Smooth muscle cell (in vitro differentiated cells): ENCODE measurements around the gene TCAIM. TPM values are rescaled to one million over a fixed set of nuclear protein-coding genes. Genes with fewer than 3 reads are reported as not detected.

Source experiments
- DNase-seq: peaks from one replicate; lab custom pipeline; 2025; ENCODE audit not compliant: unreplicated experiment; lab: John Stamatoyannopoulos, UW
- H2AFZ ChIP-seq: fragments of 200-600 bp; sonication (generic); 2 replicates; pipeline ENCODE4 v1.6.0; 2016; ENCODE audit warnings: antibody characterized with exemption, low read depth, mild to moderate bottlenecking
- H3F3A ChIP-seq: fragments of 200-600 bp; sonication (generic); 2 replicates; pipeline ENCODE4 v1.6.0; 2017; ENCODE audit warnings: antibody characterized with exemption, low read depth
- H3K27ac ChIP-seq: fragments of 200-600 bp; sonication (generic); 2 replicates; pipeline ENCODE4 v1.5.1; 2016; ENCODE audit warnings: low read depth, mild to moderate bottlenecking
- H3K27me3 ChIP-seq: fragments of 200-600 bp; sonication (generic); 2 replicates; pipeline ENCODE4 v1.6.1; 2016; ENCODE audit warnings: low read depth, mild to moderate bottlenecking
- H3K36me3 ChIP-seq: fragments of 200-600 bp; sonication (generic); 2 replicates; pipeline ENCODE4 v1.5.1; 2016; ENCODE audit warnings: low read depth
- H3K4me1 ChIP-seq: fragments of 200-600 bp; sonication (generic); 2 replicates; pipeline ENCODE4 v1.5.1; 2016; ENCODE audit warnings: low read depth
- H3K4me2 ChIP-seq: fragments of 200-600 bp; sonication (generic); 2 replicates; pipeline ENCODE4 v1.6.0; 2016; ENCODE audit warnings: mild to moderate bottlenecking
- H3K4me3 ChIP-seq: fragments of 200-600 bp; sonication (generic); 2 replicates; pipeline ENCODE4 v1.5.1; 2016; ENCODE audit warnings: mild to moderate bottlenecking
- H3K79me2 ChIP-seq: fragments of 200-600 bp; sonication (generic); 2 replicates; pipeline ENCODE4 v1.6.0; 2016; ENCODE audit warnings: low read depth, mild to moderate bottlenecking
- H3K9ac ChIP-seq: fragments of 200-600 bp; sonication (generic); 2 replicates; pipeline ENCODE4 v1.6.0; 2016; ENCODE audit warnings: low read depth
- H3K9me3 ChIP-seq: fragments of 200-600 bp; sonication (generic); replicated peaks from 2 replicates; pipeline ENCODE4 v1.5.1; 2016; ENCODE audit warnings: low read depth
- H4K20me1 ChIP-seq: fragments of 200-600 bp; sonication (generic); 2 replicates; pipeline ENCODE4 v1.6.0; 2016; ENCODE audit warnings: low read depth
- WGBS: methylation state at CpG from one replicate; pipeline ENCODE4 v1.1.7; 2016; ENCODE audit warnings: low lambda C conversion rate; 5-methylcytosine and 5-hydroxymethylcytosine counted together
- polyA plus RNA-seq: library from polyadenylated mRNA; unstranded; fragments of >200 nt; fragmentation: Nextera tagmentation; extraction: Ambion mirVana; gene quantifications from 2 replicates; pipeline ENCODE4 v1.2.1, GENCODE V29; 2016
- total RNA-seq: library from RNA; depleted of rRNA; stranded (reverse); fragments of >200 nt; gene quantifications from 2 replicates; pipeline ENCODE4 v1.2.3, GENCODE V29; 2014
- TF ChIP-seq, protein P1 (sequence below): fragments of 200-600 bp; sonication (generic); IDR thresholded peaks from 2 replicates; pipeline ENCODE4 v1.5.1; 2017; ENCODE audit warnings: borderline replicate concordance, mild to moderate bottlenecking, antibody characterized with exemption; ENCODE audit not compliant: insufficient read depth, poor library complexity, severe bottlenecking

The TCAIM gene
- total and polyA plus RNA-seq, 2 experiments from 2014 or later, result 10.7 to 23.1 TPM

DNA sequence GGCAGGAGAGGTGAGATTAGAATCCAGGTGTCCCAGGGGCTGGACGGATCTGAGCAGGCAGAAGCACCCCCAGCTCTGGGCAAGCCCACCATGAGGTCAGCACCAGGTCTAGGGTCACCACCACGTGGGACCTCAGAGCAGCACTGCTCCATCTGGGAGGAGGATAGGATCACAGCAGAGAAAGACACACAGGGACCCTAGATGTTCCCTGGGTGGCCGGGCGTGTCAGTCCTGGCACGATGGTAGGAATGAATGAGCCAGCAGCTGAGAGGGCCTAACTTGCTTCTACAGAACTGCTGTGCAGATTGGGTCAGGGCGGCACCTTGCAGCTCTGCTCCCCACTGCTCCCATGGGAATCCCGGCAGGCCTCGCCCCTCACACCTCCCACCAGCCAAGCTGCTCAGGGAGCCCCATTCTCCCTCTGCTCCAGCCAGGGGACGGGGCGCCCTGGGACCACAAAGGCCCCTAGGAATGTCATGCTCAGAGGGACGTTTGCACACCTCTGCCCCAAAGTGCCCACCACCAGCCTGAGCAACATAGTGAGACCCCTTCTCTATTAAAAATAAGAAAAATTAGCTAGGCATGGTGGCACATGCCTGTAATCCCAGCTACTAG lies 72.6 kb downstream of the TCAIM start:
- Histone ChIP-seq H3K9me3 (no peaks in the 10 kb centered on the region), H3K4me2 (no peak overlapping the region), H3K4me3 (no peak overlapping the region), H2AFZ (no peak overlapping the region), H3K4me1 (no peaks in the 10 kb centered on the region), H3K27me3 (no peaks in the 10 kb centered on the region), H3F3A (no peaks in the 10 kb centered on the region), H3K27ac (no peak overlapping the region), H4K20me1 (no peaks in the 10 kb centered on the region), H3K79me2 (no peaks in the 10 kb centered on the region), H3K9ac (no peak overlapping the region), H3K36me3 (no peaks in the 10 kb centered on the region)
- WGBS, result 92% methylated on average over 11 of the region's 11 CpGs
- TF ChIP-seq, protein P1, sequence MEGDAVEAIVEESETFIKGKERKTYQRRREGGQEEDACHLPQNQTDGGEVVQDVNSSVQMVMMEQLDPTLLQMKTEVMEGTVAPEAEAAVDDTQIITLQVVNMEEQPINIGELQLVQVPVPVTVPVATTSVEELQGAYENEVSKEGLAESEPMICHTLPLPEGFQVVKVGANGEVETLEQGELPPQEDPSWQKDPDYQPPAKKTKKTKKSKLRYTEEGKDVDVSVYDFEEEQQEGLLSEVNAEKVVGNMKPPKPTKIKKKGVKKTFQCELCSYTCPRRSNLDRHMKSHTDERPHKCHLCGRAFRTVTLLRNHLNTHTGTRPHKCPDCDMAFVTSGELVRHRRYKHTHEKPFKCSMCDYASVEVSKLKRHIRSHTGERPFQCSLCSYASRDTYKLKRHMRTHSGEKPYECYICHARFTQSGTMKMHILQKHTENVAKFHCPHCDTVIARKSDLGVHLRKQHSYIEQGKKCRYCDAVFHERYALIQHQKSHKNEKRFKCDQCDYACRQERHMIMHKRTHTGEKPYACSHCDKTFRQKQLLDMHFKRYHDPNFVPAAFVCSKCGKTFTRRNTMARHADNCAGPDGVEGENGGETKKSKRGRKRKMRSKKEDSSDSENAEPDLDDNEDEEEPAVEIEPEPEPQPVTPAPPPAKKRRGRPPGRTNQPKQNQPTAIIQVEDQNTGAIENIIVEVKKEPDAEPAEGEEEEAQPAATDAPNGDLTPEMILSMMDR, result no peak
- DNase-seq, result no peak

DNA sequence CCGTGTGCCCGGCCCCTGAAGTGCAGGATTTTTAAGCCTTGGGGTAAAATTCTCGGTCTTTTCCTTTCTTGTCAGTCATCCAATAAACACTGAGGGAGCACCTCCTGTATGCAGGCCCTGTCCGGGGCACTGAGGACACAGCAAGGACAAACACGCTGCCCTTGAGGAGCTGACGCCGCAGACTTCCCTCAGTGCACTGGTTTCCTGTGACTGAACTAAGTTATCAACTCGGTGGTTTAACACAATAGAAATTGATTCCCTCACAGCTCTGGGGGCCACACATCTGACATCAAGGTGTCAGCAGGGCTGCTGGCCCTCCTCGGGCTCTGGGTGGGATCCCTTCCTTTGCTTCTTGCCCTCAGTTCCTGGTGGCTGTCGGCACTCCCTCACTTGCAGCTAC lies 73.8 kb downstream of the TCAIM start:
- no peaks in the 10 kb centered on the region for H3F3A ChIP-seq

DNA sequence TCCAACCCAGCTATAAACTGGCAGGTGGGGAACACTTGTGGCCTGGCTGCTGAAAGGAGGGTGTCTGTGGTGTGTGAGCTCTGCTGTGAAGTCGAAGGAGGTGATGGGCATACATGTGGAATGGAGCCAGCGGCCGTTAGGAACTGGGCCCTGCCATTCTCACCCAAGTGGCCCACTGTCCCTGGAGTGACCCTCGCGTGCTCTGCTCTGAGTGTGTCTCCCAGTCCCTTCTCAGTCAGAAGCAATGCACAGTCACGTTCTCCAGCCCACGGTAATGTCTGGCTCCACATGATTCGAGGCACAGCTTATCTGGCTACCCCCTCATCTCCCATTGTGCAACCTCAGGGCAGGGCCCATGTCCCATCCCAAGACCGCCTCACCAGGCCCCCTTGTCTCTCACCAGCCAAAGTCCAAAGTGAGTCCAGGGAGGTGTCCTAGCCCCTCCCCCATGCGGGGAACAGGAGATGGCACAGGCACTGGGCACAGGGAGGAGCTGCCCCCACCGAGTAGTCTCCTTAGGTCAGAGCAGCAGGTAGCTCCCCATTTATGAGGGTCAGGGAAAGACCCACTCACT lies 76.0 kb downstream of the TCAIM start:
- H3K4me3 ChIP-seq, result no peak overlapping the region
- H4K20me1 ChIP-seq, result no peaks in the 10 kb centered on the region
- no peaks in the 10 kb centered on the region for H3K9me3 ChIP-seq
- no peak for DNase-seq
- H2AFZ ChIP-seq, result no peak overlapping the region
- no peaks in the 10 kb centered on the region for H3K27me3 ChIP-seq
- H3K27ac ChIP-seq, result no peak overlapping the region
- WGBS, result 82% methylated on average over 11 of the region's 11 CpGs
- TF ChIP-seq, protein P1, result no peak
- no peak overlapping the region for H3K9ac ChIP-seq
- H3F3A ChIP-seq, result no peaks in the 10 kb centered on the region
- no peaks in the 10 kb centered on the region for H3K36me3 ChIP-seq
- no peaks in the 10 kb centered on the region for H3K79me2 ChIP-seq
- no peak overlapping the region for H3K4me2 ChIP-seq
- H3K4me1 ChIP-seq, result no peaks in the 10 kb centered on the region

More for the DNA sequence above, 73.8 kb downstream of the TCAIM start:
- H3K9me3 ChIP-seq, result no peaks in the 10 kb centered on the region
- TF ChIP-seq, protein P1, result no peak
- 90% methylated on average over 10 of the region's 10 CpGs for WGBS
- no peak overlapping the region for H3K4me3 ChIP-seq
- no peaks in the 10 kb centered on the region for H3K4me1 ChIP-seq
- no peaks in the 10 kb centered on the region for H3K79me2 ChIP-seq
- no peak for DNase-seq
- no peak overlapping the region for H3K27ac ChIP-seq
- H2AFZ ChIP-seq, result no peak overlapping the region
- H3K27me3 ChIP-seq, result no peaks in the 10 kb centered on the region
- no peaks in the 10 kb centered on the region for H3K36me3 ChIP-seq
- H4K20me1 ChIP-seq, result no peaks in the 10 kb centered on the region
- no peak overlapping the region for H3K4me2 ChIP-seq
- no peak overlapping the region for H3K9ac ChIP-seq

DNA sequence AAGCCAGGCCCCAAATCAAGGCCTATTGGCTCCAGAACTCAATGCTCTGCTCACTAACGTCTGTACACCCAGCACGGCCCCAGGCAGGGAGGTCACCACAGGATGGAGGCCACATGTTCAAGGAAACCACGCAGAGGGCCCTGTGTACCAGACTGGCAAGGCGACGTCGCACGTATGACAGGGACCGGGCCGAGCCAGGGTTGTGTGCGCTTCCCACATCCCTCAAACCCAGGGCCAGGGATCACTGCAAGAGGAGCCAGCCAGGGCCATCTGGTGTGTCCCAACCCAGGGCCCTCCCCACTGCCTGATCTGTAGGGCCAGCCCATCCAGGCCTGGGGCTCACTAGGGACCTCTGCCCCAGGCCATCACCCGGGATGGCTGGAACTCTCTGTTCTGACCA lies 76.9 kb downstream of the TCAIM start:
- H3K4me2 ChIP-seq, result no peak overlapping the region
- H3K79me2 ChIP-seq, result no peaks in the 10 kb centered on the region
- no peaks in the 10 kb centered on the region for H3F3A ChIP-seq
- no peak overlapping the region for H2AFZ ChIP-seq
- TF ChIP-seq, protein P1, result no peak
- WGBS, result 96% methylated on average over 11 of the region's 11 CpGs
- H3K27ac ChIP-seq, result no peak overlapping the region
- H3K4me3 ChIP-seq, result no peak overlapping the region
- no peaks in the 10 kb centered on the region for H3K36me3 ChIP-seq
- no peaks in the 10 kb centered on the region for H3K27me3 ChIP-seq
- no peaks in the 10 kb centered on the region for H4K20me1 ChIP-seq
- no peak overlapping the region for H3K9ac ChIP-seq
- DNase-seq, result no peak
- H3K4me1 ChIP-seq, result no peaks in the 10 kb centered on the region
- H3K9me3 ChIP-seq, result no peaks in the 10 kb centered on the region
